GM23338 (cell line): ENCODE measurements around the gene DNAJC13.

ENCODE experiments used
- CREB1 ChIP-seq: fragments of 250-450 bp; sonication (Bioruptor Pico); IDR thresholded peaks from 2 replicates; pipeline ENCODE4 v1.5.0; 2020; ENCODE audit warnings: low read depth, mild to moderate bottlenecking, moderate library complexity
- EZH2 ChIP-seq: fragments of 200-600 bp; sonication (generic); IDR thresholded peaks from one replicate; pipeline ENCODE4 v1.8.0; 2017; ENCODE audit warnings: antibody characterized with exemption, mild to moderate bottlenecking, low read depth; ENCODE audit not compliant: unreplicated experiment
- EZH2phosphoT487 ChIP-seq: fragments of 200-600 bp; sonication (generic); IDR thresholded peaks from one replicate; pipeline ENCODE4 v1.8.1; 2018; ENCODE audit warnings: antibody characterized with exemption; ENCODE audit not compliant: unreplicated experiment
- JUNB ChIP-seq: IDR thresholded peaks from one replicate; pipeline ENCODE4 v1.6.1; 2016; ENCODE audit warnings: antibody characterized with exemption; ENCODE audit not compliant: unreplicated experiment
- POLR2AphosphoS5 ChIP-seq: IDR thresholded peaks from 2 replicates; pipeline ENCODE4 v1.6.1; 2016; ENCODE audit warnings: antibody characterized with exemption, low read depth
- ZNF114 ChIP-seq: fragments of 250-450 bp; sonication (Bioruptor Pico); IDR thresholded peaks from 2 replicates; pipeline ENCODE4 v1.5.0; 2020; ENCODE audit warnings: mild to moderate bottlenecking, moderate library complexity
- TF ChIP-seq, protein P1 (sequence below), 2 experiments: fragments of 200-600 bp in 1 of 2; sonication (generic) in 1 of 2; conservative IDR thresholded peaks; 2 replicates each; pipeline versions ENCODE4 v1.5.1 to v1.6.1; 2016 to 2017; ENCODE audit warnings: antibody characterized with exemption in 2 of 2, low read depth in 2 of 2, mild to moderate bottlenecking in 2 of 2, moderate library complexity in 1 of 2
- TF ChIP-seq, protein P2 (sequence below): IDR thresholded peaks from one replicate; pipeline ENCODE4 v1.6.1; 2018; ENCODE audit warnings: antibody characterized with exemption; ENCODE audit not compliant: unreplicated experiment
- TF ChIP-seq, protein P3 (sequence below): IDR thresholded peaks from 2 replicates; pipeline ENCODE4 v1.6.1; 2016; ENCODE audit warnings: antibody characterized with exemption

DNA sequence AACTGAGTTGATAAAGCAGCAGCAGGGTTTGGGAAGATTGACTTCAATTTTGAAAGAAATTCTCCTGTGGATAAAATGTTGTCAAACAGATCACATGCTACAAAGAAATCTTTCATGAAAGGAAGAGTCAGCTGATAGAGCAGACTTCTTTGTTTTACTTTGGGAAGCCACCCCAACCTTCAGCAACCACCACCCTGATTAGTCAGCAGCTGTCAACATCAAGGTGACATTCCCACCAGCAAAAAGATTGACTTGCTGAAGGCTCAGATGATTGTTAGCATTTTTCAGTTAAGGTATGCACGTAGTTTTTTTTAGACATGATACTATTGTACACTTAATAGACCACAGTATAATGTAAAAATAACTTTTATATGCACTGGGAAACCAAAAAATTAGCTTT lies 92.2 kb downstream of the DNAJC13 start:
- TF ChIP-seq, protein P1, sequence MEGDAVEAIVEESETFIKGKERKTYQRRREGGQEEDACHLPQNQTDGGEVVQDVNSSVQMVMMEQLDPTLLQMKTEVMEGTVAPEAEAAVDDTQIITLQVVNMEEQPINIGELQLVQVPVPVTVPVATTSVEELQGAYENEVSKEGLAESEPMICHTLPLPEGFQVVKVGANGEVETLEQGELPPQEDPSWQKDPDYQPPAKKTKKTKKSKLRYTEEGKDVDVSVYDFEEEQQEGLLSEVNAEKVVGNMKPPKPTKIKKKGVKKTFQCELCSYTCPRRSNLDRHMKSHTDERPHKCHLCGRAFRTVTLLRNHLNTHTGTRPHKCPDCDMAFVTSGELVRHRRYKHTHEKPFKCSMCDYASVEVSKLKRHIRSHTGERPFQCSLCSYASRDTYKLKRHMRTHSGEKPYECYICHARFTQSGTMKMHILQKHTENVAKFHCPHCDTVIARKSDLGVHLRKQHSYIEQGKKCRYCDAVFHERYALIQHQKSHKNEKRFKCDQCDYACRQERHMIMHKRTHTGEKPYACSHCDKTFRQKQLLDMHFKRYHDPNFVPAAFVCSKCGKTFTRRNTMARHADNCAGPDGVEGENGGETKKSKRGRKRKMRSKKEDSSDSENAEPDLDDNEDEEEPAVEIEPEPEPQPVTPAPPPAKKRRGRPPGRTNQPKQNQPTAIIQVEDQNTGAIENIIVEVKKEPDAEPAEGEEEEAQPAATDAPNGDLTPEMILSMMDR (conservative IDR thresholded peaks at IDR 0.05; ENCODE audit: low read depth in 2 of 2): no peak
- TF ChIP-seq POLR2AphosphoS5 (no peak), EZH2phosphoT487 (no peak), EZH2 (no peak), CREB1 (no peak), JUNB (no peak), ZNF114 (CRISPR knock-in tag) (no peak)
- TF ChIP-seq, protein P2, sequence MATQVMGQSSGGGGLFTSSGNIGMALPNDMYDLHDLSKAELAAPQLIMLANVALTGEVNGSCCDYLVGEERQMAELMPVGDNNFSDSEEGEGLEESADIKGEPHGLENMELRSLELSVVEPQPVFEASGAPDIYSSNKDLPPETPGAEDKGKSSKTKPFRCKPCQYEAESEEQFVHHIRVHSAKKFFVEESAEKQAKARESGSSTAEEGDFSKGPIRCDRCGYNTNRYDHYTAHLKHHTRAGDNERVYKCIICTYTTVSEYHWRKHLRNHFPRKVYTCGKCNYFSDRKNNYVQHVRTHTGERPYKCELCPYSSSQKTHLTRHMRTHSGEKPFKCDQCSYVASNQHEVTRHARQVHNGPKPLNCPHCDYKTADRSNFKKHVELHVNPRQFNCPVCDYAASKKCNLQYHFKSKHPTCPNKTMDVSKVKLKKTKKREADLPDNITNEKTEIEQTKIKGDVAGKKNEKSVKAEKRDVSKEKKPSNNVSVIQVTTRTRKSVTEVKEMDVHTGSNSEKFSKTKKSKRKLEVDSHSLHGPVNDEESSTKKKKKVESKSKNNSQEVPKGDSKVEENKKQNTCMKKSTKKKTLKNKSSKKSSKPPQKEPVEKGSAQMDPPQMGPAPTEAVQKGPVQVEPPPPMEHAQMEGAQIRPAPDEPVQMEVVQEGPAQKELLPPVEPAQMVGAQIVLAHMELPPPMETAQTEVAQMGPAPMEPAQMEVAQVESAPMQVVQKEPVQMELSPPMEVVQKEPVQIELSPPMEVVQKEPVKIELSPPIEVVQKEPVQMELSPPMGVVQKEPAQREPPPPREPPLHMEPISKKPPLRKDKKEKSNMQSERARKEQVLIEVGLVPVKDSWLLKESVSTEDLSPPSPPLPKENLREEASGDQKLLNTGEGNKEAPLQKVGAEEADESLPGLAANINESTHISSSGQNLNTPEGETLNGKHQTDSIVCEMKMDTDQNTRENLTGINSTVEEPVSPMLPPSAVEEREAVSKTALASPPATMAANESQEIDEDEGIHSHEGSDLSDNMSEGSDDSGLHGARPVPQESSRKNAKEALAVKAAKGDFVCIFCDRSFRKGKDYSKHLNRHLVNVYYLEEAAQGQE: no peak
- TF ChIP-seq, protein P3, sequence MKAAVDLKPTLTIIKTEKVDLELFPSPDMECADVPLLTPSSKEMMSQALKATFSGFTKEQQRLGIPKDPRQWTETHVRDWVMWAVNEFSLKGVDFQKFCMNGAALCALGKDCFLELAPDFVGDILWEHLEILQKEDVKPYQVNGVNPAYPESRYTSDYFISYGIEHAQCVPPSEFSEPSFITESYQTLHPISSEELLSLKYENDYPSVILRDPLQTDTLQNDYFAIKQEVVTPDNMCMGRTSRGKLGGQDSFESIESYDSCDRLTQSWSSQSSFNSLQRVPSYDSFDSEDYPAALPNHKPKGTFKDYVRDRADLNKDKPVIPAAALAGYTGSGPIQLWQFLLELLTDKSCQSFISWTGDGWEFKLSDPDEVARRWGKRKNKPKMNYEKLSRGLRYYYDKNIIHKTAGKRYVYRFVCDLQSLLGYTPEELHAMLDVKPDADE: no peak
